OCI-LY7 (cell line): ENCODE results near the gene EID2B. TPM values are rescaled to one million over a fixed set of nuclear protein-coding genes. Genes with fewer than 3 reads are reported as not detected.
A peak's percentile ranks its signal among the peaks of the same experiment; 100 is the strongest.

Source experiments
- BruUV-seq: library from RNA; stranded (reverse); fragments of 400-500 nt; replicated peaks from 2 replicates; lab custom pipeline; 2021; lab: Mats Ljungman, UMichigan
- CTCF ChIA-PET: fragments of 300-600 bp; sonication (Branson Sonifier 250); formaldehyde crosslinking; loops from one replicate; lab custom pipeline; 2022; ENCODE audit warnings: antibody characterized with exemption; ENCODE audit not compliant: unreplicated experiment; lab: Charles Lee
- POLR2A ChIA-PET: fragments of 300-600 bp; sonication (Branson Sonifier 250); formaldehyde crosslinking; loops from one replicate; lab custom pipeline; 2022; ENCODE audit warnings: antibody characterized with exemption; lab: Charles Lee
- DNase-seq: peaks from one replicate; pipeline ENCODE4 v3.0.0-alpha.2; 2015; ENCODE audit warnings: low spot score
- H2AFZ ChIP-seq: fragments of 200-600 bp; sonication (generic), shearing (Covaris generic); 2 replicates; pipeline ENCODE4 v1.6.1; 2014; ENCODE audit warnings: mild to moderate bottlenecking, antibody characterized with exemption, low read length, moderate library complexity
- H3K27ac ChIP-seq: fragments of 200-600 bp; sonication (generic); 2 replicates; pipeline ENCODE4 v1.5.1; 2014; ENCODE audit warnings: mixed run types, low read depth, mild to moderate bottlenecking, moderate library complexity, low read length, inconsistent platforms; ENCODE audit not compliant: poor library complexity, severe bottlenecking
- H3K36me3 ChIP-seq: fragments of 200-600 bp; sonication (generic); 2 replicates; pipeline ENCODE4 v1.6.1; 2014; ENCODE audit warnings: mild to moderate bottlenecking, antibody characterized with exemption, low read length, moderate library complexity, mixed read lengths; ENCODE audit not compliant: insufficient read depth
- H3K4me1 ChIP-seq: fragments of 200-600 bp; sonication (generic); 2 replicates; pipeline ENCODE4 v1.5.1; 2014; ENCODE audit warnings: mild to moderate bottlenecking, low read length; ENCODE audit not compliant: insufficient read depth, poor library complexity, severe bottlenecking
- H3K4me2 ChIP-seq: fragments of 200-600 bp; sonication (generic); 2 replicates; pipeline ENCODE4 v1.6.1; 2014; ENCODE audit warnings: mild to moderate bottlenecking, low read length
- H3K4me3 ChIP-seq: fragments of 200-600 bp; sonication (generic); 2 replicates; pipeline ENCODE4 v1.5.1; 2014; ENCODE audit warnings: mild to moderate bottlenecking, low read depth, low read length; ENCODE audit not compliant: poor library complexity, severe bottlenecking
- H3K79me2 ChIP-seq: fragments of 200-600 bp; sonication (generic); 2 replicates; pipeline ENCODE4 v1.6.1; 2016; ENCODE audit warnings: low read depth, mild to moderate bottlenecking, low read length, moderate library complexity, mixed read lengths; ENCODE audit not compliant: insufficient read depth
- H3K9me2 ChIP-seq: fragments of 200-600 bp; sonication (generic); 2 replicates; pipeline ENCODE4 v1.6.1; 2016; ENCODE audit warnings: mild to moderate bottlenecking, low read length, mixed read lengths; ENCODE audit not compliant: insufficient read depth
- H3K9me3 ChIP-seq: fragments of 200-600 bp; sonication (generic); 2 replicates; pipeline ENCODE4 v1.6.1; 2014; ENCODE audit warnings: mild to moderate bottlenecking, mixed run types, low read length, mixed read lengths
- H4K20me1 ChIP-seq: fragments of 200-600 bp; sonication (generic); 2 replicates; pipeline ENCODE4 v1.6.1; 2014; ENCODE audit warnings: mild to moderate bottlenecking, antibody characterized with exemption, low read length, moderate library complexity, mixed read lengths; ENCODE audit not compliant: insufficient read depth
- EZH2phosphoT487 ChIP-seq: fragments of 200-600 bp; sonication (generic); IDR thresholded peaks from 2 replicates; pipeline ENCODE4 v1.6.1; 2018; ENCODE audit warnings: low read depth, borderline replicate concordance, mild to moderate bottlenecking, mixed run types, antibody characterized with exemption, low read length, moderate library complexity, mixed read lengths
- intact Hi-C: fragments of 100-400 bp; cut with micrococcal nuclease; formaldehyde crosslinking; loops from one replicate; pipeline ENCODE4 v1.10.0; 2022; ENCODE audit not compliant: unreplicated experiment
- total RNA-seq, 2 experiments: library from RNA; depleted of rRNA in 1 of 2; stranded (reverse); fragments of >200 nt in 1 of 2; shearing (Covaris generic) in 1 of 2; gene quantifications; 2 replicates each; pipeline ENCODE4 v1.2.3, GENCODE V29; 2014 to 2022
- TF ChIP-seq, protein P1 (sequence below): fragments of 200-600 bp; sonication (generic); conservative IDR thresholded peaks from 2 replicates; pipeline ENCODE4 v1.5.1; 2014; ENCODE audit warnings: mild to moderate bottlenecking, antibody characterized with exemption, low read length, moderate library complexity, mixed read lengths

EID2B gene
- total RNA-seq, 2 experiments from 2014 or later = 8.8 to 13.9 TPM

GRCh38 chr19:39539518-39540332, 7.1 kb upstream of the EID2B start, which contains the start of gene EID2:
Gene EID2, minus strand, starts transcription at chr19:39540161. Its CDS starts 82 bp downstream, at chr19:39540079.
- Histone ChIP-seq H3K79me2 (peaks cover 18% of the 10 kb centered on the region; the same call in 1 of the 2 replicates), H3K4me3 (peak within 1 kb of the TSS; percentile 86), H3K9me3 (no peaks in the 10 kb centered on the region), H3K9me2 (no peaks in the 10 kb centered on the region), H3K27ac (peak within 1 kb of the TSS; percentile 30), H2AFZ (peak within 1 kb of the TSS; percentile 75), H3K4me2 (peak within 1 kb of the TSS; percentile 86), H4K20me1 (no peaks in the 10 kb centered on the region), H3K36me3 (no peaks in the 10 kb centered on the region), H3K4me1 (peaks cover 42% of the 10 kb centered on the region)
- CTCF ChIA-PET = interaction anchor here (0.6 kb wide), 1 partner anchor 41 kb away, joined by 11 read pairs; the partner anchor contains the start of gene DLL3
- POLR2A ChIA-PET = interaction anchor here (0.6 kb wide), 1 partner anchor 84 kb away, joined by 4 read pairs; no protein-coding TSS in a partner anchor
- DNase-seq = peak; percentile 95
- intact Hi-C loops = loop anchor here (1.0 to 10.0 kb wide), 2 partner anchors 99 to 415 kb away; partner anchors contain the start of gene PAK4
- TF ChIP-seq, protein P1, sequence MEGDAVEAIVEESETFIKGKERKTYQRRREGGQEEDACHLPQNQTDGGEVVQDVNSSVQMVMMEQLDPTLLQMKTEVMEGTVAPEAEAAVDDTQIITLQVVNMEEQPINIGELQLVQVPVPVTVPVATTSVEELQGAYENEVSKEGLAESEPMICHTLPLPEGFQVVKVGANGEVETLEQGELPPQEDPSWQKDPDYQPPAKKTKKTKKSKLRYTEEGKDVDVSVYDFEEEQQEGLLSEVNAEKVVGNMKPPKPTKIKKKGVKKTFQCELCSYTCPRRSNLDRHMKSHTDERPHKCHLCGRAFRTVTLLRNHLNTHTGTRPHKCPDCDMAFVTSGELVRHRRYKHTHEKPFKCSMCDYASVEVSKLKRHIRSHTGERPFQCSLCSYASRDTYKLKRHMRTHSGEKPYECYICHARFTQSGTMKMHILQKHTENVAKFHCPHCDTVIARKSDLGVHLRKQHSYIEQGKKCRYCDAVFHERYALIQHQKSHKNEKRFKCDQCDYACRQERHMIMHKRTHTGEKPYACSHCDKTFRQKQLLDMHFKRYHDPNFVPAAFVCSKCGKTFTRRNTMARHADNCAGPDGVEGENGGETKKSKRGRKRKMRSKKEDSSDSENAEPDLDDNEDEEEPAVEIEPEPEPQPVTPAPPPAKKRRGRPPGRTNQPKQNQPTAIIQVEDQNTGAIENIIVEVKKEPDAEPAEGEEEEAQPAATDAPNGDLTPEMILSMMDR = no peak; the same call in 1 of the 2 replicates
- TF ChIP-seq EZH2phosphoT487 = no peak
- BruUV-seq = no TSS peak

- H4K20me1 ChIP-seq = no peaks in the 10 kb centered on the region
- H2AFZ ChIP-seq = peak overlapping the region; percentile 50
- no peaks in the 10 kb centered on the region for H3K9me3 ChIP-seq
- no TSS peak for BruUV-seq
- H3K4me2 ChIP-seq = peak overlapping the region; percentile 86
- no peaks in the 10 kb centered on the region for H3K9me2 ChIP-seq
- ChIA-PET POLR2A (interaction anchor here (0.6 kb wide), 1 partner anchor 84 kb away, joined by 4 read pairs; no protein-coding TSS in a partner anchor), CTCF (interaction anchor here (0.6 kb wide), 1 partner anchor 40 kb away, joined by 11 read pairs; the partner anchor contains the start of gene DLL3)
- H3K79me2 ChIP-seq = peaks cover 18% of the 10 kb centered on the region; the same call in 1 of the 2 replicates
- TF ChIP-seq, protein P1 = no peak
- TF ChIP-seq EZH2phosphoT487 = no peak
- no peak overlapping the region for H3K27ac ChIP-seq
- intact Hi-C loops = loop anchor here (10.0 kb wide), 1 partner anchor 414 kb away; the partner anchor contains the start of gene PAK4
- peak overlapping the region; percentile 86 for H3K4me3 ChIP-seq
- peaks cover 46% of the 10 kb centered on the region for H3K4me1 ChIP-seq
- no peaks in the 10 kb centered on the region for H3K36me3 ChIP-seq
- DNase-seq = peak; percentile 18
Observed at GRCh38 chr19:39539165-39539517, 6.5 kb upstream of the EID2B start.
